Myocyte (in vitro differentiated cells): ENCODE data around the gene ERLEC1. TPM values are rescaled to one million over a fixed set of nuclear protein-coding genes. Genes with fewer than 3 reads are reported as not detected.

Experiments
- microRNA-seq: library from miRNA; unstranded; fragments of <30 nt; microRNA quantifications from one replicate; pipeline ENCODE4, GENCODE V29; 2016
- total RNA-seq: library from RNA; depleted of rRNA; stranded (reverse); fragments of >200 nt; gene quantifications from 2 replicates; pipeline ENCODE4 v1.2.3, GENCODE V29; 2014

ERLEC1 gene
- total RNA-seq, 1 donor from 2014 or later: 90.4 TPM

Small RNA genes within 50 kb of the gene (microRNA-seq; reads per million reads assigned to microRNA genes)
- gene MIR3682: not detected

Other genes starting within 250 kb of the ERLEC1 start
- gene CHAC2, start 19.2 kb upstream of the ERLEC1 start, total RNA-seq: 9.4 and 11.2 TPM in 2 replicates
- 14.0 and 16.8 TPM in 2 replicates for gene ASB3, start 91 bp upstream of the ERLEC1 start, total RNA-seq
- 0.70 and 0.94 TPM in 2 replicates for gene GPR75, start 72.9 kb downstream of the ERLEC1 start, total RNA-seq
- 43.1 and 51.5 TPM in 2 replicates for gene PSME4, start 183.9 kb downstream of the ERLEC1 start, total RNA-seq